Measurements from ENCODE around the gene ADM5. TPM values are rescaled to one million over a fixed set of nuclear protein-coding genes. Genes with fewer than 3 reads are reported as not detected.

Gene ADM5
- total and polyA plus RNA-seq, 2 experiments from 2014 or later = 2.8 to 5.7 TPM

GRCh38 chr19:49658566-49659442 lies 30.6 kb upstream of the ADM5 start:
- no peaks in the 10 kb centered on the region for H3K27me3 ChIP-seq (ENCODE audit: insufficient read depth)
- TF ChIP-seq NANOG (IDR thresholded peaks at IDR 0.05; ENCODE audit: borderline replicate concordance) (no peak), ZNF114 (CRISPR knock-in tag; IDR thresholded peaks at IDR 0.05) (no peak), REST (IDR thresholded peaks at IDR 0.05; ENCODE audit: unreplicated experiment) (no peak), ETS1 (IDR thresholded peaks at IDR 0.05) (no peak), ZNF462 (CRISPR knock-in tag; IDR thresholded peaks at IDR 0.05) (no peak), CREB1 (CRISPR knock-in tag; IDR thresholded peaks at IDR 0.05; ENCODE audit: low read depth) (no peak), EZH2phosphoT487 (IDR thresholded peaks at IDR 0.05; ENCODE audit: unreplicated experiment) (no peak), JUNB (IDR thresholded peaks at IDR 0.05; ENCODE audit: unreplicated experiment) (no peak), EZH2 (IDR thresholded peaks at IDR 0.05; ENCODE audit: low read depth, unreplicated experiment) (no peak), STAT1 (IDR thresholded peaks at IDR 0.05; ENCODE audit: unreplicated experiment) (no peak), CTCF (conservative IDR thresholded peaks at IDR 0.05; ENCODE audit: low read depth in 2 of 2) (no peak), ZNF331 (CRISPR knock-in tag; IDR thresholded peaks at IDR 0.05; ENCODE audit: low read depth) (no peak), POLR2AphosphoS5 (IDR thresholded peaks at IDR 0.05; ENCODE audit: low read depth) (no peak)
- peaks cover 15% of the 10 kb centered on the region for H4K20me1 ChIP-seq (replicated peaks; ENCODE audit: insufficient read depth)
- DNase-seq (ENCODE audit: low spot score) = no peak
- H3K27me3 Mint-ChIP-seq (ENCODE audit: insufficient read depth, low read depth, poor library complexity) = peaks cover 19% of the 10 kb centered on the region
- H3K27ac ChIP-seq (ENCODE audit: low read depth) = no peak overlapping the region
- H3K4me2 ChIP-seq = no peak overlapping the region
- no peaks in the 10 kb centered on the region for H3K9me2 ChIP-seq (ENCODE audit: insufficient read depth)
- peaks cover 25% of the 10 kb centered on the region for H3K36me3 ChIP-seq (ENCODE audit: insufficient read depth)
- H3K79me2 ChIP-seq (replicated peaks; ENCODE audit: insufficient read depth) = peaks cover 7% of the 10 kb centered on the region
- H2AFZ ChIP-seq = no peak overlapping the region
- no peak overlapping the region for H3K4me3 Mint-ChIP-seq
- H3K9me3 Mint-ChIP-seq = peaks cover 19% of the 10 kb centered on the region
- no peak for ATAC-seq
- H3K4me1 Mint-ChIP-seq = peaks cover 10% of the 10 kb centered on the region
- H3K4me3 ChIP-seq = no peak overlapping the region
- peaks cover 88% of the 10 kb centered on the region for H3K36me3 Mint-ChIP-seq (ENCODE audit: low read depth)
- peaks cover 21% of the 10 kb centered on the region for H3F3A ChIP-seq (replicated peaks; ENCODE audit: low read depth)
- H3K4me1 ChIP-seq (ENCODE audit: insufficient read depth) = peaks cover 3% of the 10 kb centered on the region; the same call in 1 of the 2 replicates
- no peak overlapping the region for H3K27ac Mint-ChIP-seq

All from GM23338 (cell line).